ENCODE measurements around the gene E2F4. TPM values are rescaled to one million over a fixed set of nuclear protein-coding genes. Genes with fewer than 3 reads are reported as not detected.

E2F4 gene
- total and polyA plus RNA-seq, 9 of the 15 experiments (the other 6 are each of a cell fraction or from before 2014, with no cell fraction given), result 9.7 to 139 (median 106) TPM

GRCh38 chr16:67183627-67184452 lies 8.1 kb upstream of the E2F4 start, which contains the start of gene MATCAP1 (continued):
- TF ChIP-seq CHD7 (IDR thresholded peaks at IDR 0.05; ENCODE audit: low read depth, low read length) (no peak), CHD4 (IDR thresholded peaks at IDR 0.05; ENCODE audit: insufficient read depth, insufficient replicate concordance, low read depth, low read length, poor library complexity, severe bottlenecking) (no peak), ZNF263 (CRISPR knock-in tag; IDR thresholded peaks at IDR 0.05; ENCODE audit: borderline replicate concordance) (no peak), DIDO1 (tag; IDR thresholded peaks at IDR 0.05; ENCODE audit: low read depth) (no peak), BDP1 (IDR thresholded peaks at IDR 0.05; ENCODE audit: insufficient read depth, insufficient read length) (no peak), FOXJ2 (tag; IDR thresholded peaks at IDR 0.05) (0 out of 2 replicates have a peak, but pooled peaks have one; percentile 50), ESRRB (CRISPR knock-in tag; IDR thresholded peaks at IDR 0.05; ENCODE audit: borderline replicate concordance) (no peak), HNRNPL (IDR thresholded peaks at IDR 0.05; ENCODE audit: low read depth, low read length) (no peak), ARID1B (IDR thresholded peaks at IDR 0.05) (no peak; the same call in 1 of the 2 replicates), PRDM10 (IDR thresholded peaks at IDR 0.05; ENCODE audit: partially characterized antibody) (peak; percentile 13), RAD51 (IDR thresholded peaks at IDR 0.05; ENCODE audit: borderline replicate concordance, low read depth) (no peak)
